OCI-LY1 (cell line): Measurements from ENCODE around the gene GABRD.

Experiments
- H2AFZ ChIP-seq: fragments of 200-600 bp; sonication (generic), shearing (Covaris generic); 2 replicates; pipeline ENCODE4 v1.6.0; 2014; ENCODE audit warnings: antibody characterized with exemption, mild to moderate bottlenecking, low read length
- H3F3A ChIP-seq: fragments of 200-600 bp; sonication (generic), shearing (Covaris generic); 2 replicates; pipeline ENCODE4 v1.6.0; 2014; ENCODE audit warnings: mild to moderate bottlenecking, antibody characterized with exemption, low read length, moderate library complexity; ENCODE audit not compliant: insufficient read depth
- H3K27ac ChIP-seq: fragments of 200-600 bp; sonication (generic); 2 replicates; pipeline ENCODE4 v1.5.1; 2014; ENCODE audit warnings: low read length, mixed run types, mild to moderate bottlenecking, low read depth; ENCODE audit not compliant: poor library complexity, severe bottlenecking
- H3K27me3 ChIP-seq: fragments of 200-600 bp; sonication (generic); 2 replicates; pipeline ENCODE4 v1.6.0; 2014; ENCODE audit warnings: antibody characterized with exemption, mild to moderate bottlenecking, low read length, moderate library complexity; ENCODE audit not compliant: insufficient read depth
- H3K36me3 ChIP-seq: fragments of 200-600 bp; sonication (generic); 2 replicates; pipeline ENCODE4 v1.6.1; 2014; ENCODE audit warnings: mild to moderate bottlenecking, antibody characterized with exemption, low read length, moderate library complexity, mixed read lengths; ENCODE audit not compliant: insufficient read depth
- H3K4me1 ChIP-seq: fragments of 200-600 bp; sonication (generic); 2 replicates; pipeline ENCODE4 v1.5.1; 2014; ENCODE audit warnings: mild to moderate bottlenecking, low read length, moderate library complexity; ENCODE audit not compliant: insufficient read depth, severe bottlenecking
- H3K4me2 ChIP-seq: fragments of 200-600 bp; sonication (generic), shearing (Covaris generic); 2 replicates; pipeline ENCODE4 v1.6.1; 2014; ENCODE audit warnings: low read length
- H3K4me3 ChIP-seq: fragments of 200-600 bp; sonication (generic); 2 replicates; pipeline ENCODE4 v1.5.1; 2014; ENCODE audit warnings: low read length, low read depth, mild to moderate bottlenecking, mixed read lengths; ENCODE audit not compliant: poor library complexity, severe bottlenecking
- H3K79me2 ChIP-seq: fragments of 200-600 bp; shearing (Covaris generic); 2 replicates; pipeline ENCODE4 v1.6.1; 2016; ENCODE audit warnings: mixed run types, low read length, mixed read lengths; ENCODE audit not compliant: insufficient read depth
- H3K9ac ChIP-seq: fragments of 200-600 bp; sonication (generic), shearing (Covaris generic); 2 replicates; pipeline ENCODE4 v1.6.1; 2014; ENCODE audit warnings: mild to moderate bottlenecking, low read length, mixed read lengths
- H3K9me2 ChIP-seq: fragments of 200-600 bp; sonication (generic), shearing (Covaris generic); 2 replicates; pipeline ENCODE4 v1.6.1; 2014; ENCODE audit warnings: low read depth, mild to moderate bottlenecking, low read length, mixed read lengths
- H3K9me3 ChIP-seq: fragments of 200-600 bp; shearing (Covaris generic); 2 replicates; pipeline ENCODE4 v1.6.1; 2014; ENCODE audit warnings: low read length, mixed read lengths
- H4K20me1 ChIP-seq: fragments of 200-600 bp; sonication (generic), shearing (Covaris generic); 2 replicates; pipeline ENCODE4 v1.6.0; 2016; ENCODE audit warnings: mild to moderate bottlenecking, low read length; ENCODE audit not compliant: insufficient read depth
- EZH2 ChIP-seq: fragments of 200-600 bp; sonication (generic), shearing (Covaris generic); IDR thresholded peaks from 2 replicates; pipeline ENCODE4 v1.8.0; 2017; ENCODE audit warnings: borderline replicate concordance, mixed run types, mild to moderate bottlenecking, antibody characterized with exemption, low read length, moderate library complexity, mixed read lengths
- TF ChIP-seq, protein P1 (sequence below): fragments of 200-600 bp; sonication (generic), shearing (Covaris generic); IDR thresholded peaks from 2 replicates; pipeline ENCODE4 v1.5.1; 2017; ENCODE audit warnings: mild to moderate bottlenecking, antibody characterized with exemption, low read length, moderate library complexity, mixed read lengths

GABRD gene

DNA sequence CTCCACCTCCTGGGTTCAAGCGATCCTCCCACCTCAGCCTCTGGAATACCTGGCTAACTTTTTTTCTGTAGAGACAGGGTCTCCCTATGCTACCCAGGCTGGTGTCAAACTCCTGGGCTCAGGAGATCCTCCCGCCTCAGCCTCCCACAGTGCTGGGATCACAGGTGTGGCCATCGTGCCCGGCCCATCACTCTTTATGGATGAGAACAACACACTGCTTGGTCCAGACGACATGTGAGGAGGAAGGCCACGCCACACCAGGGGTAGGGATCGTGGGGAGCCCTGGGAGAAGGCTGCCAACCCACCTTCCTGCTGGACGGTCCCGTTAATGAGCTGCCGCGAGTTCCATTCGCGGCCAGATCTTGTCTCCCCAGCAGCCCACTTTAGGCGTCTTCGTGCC is 5.0 kb upstream of the GABRD start:
- H3K27me3 ChIP-seq: no peaks in the 10 kb centered on the region; the same call in 1 of the 2 replicates
- H3K36me3 ChIP-seq: no peaks in the 10 kb centered on the region
- H2AFZ ChIP-seq: no peak overlapping the region
- no peak overlapping the region for H3K9ac ChIP-seq
- no peaks in the 10 kb centered on the region for H3K79me2 ChIP-seq
- H3K9me2 ChIP-seq: no peaks in the 10 kb centered on the region
- no peaks in the 10 kb centered on the region for H4K20me1 ChIP-seq
- no peak overlapping the region for H3K4me3 ChIP-seq
- no peak overlapping the region for H3K4me2 ChIP-seq
- H3K4me1 ChIP-seq: no peaks in the 10 kb centered on the region
- TF ChIP-seq, protein P1, sequence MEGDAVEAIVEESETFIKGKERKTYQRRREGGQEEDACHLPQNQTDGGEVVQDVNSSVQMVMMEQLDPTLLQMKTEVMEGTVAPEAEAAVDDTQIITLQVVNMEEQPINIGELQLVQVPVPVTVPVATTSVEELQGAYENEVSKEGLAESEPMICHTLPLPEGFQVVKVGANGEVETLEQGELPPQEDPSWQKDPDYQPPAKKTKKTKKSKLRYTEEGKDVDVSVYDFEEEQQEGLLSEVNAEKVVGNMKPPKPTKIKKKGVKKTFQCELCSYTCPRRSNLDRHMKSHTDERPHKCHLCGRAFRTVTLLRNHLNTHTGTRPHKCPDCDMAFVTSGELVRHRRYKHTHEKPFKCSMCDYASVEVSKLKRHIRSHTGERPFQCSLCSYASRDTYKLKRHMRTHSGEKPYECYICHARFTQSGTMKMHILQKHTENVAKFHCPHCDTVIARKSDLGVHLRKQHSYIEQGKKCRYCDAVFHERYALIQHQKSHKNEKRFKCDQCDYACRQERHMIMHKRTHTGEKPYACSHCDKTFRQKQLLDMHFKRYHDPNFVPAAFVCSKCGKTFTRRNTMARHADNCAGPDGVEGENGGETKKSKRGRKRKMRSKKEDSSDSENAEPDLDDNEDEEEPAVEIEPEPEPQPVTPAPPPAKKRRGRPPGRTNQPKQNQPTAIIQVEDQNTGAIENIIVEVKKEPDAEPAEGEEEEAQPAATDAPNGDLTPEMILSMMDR: no peak
- TF ChIP-seq EZH2: no peak
- no peaks in the 10 kb centered on the region for H3K9me3 ChIP-seq
- H3F3A ChIP-seq: no peaks in the 10 kb centered on the region
- H3K27ac ChIP-seq: no peak overlapping the region

DNA sequence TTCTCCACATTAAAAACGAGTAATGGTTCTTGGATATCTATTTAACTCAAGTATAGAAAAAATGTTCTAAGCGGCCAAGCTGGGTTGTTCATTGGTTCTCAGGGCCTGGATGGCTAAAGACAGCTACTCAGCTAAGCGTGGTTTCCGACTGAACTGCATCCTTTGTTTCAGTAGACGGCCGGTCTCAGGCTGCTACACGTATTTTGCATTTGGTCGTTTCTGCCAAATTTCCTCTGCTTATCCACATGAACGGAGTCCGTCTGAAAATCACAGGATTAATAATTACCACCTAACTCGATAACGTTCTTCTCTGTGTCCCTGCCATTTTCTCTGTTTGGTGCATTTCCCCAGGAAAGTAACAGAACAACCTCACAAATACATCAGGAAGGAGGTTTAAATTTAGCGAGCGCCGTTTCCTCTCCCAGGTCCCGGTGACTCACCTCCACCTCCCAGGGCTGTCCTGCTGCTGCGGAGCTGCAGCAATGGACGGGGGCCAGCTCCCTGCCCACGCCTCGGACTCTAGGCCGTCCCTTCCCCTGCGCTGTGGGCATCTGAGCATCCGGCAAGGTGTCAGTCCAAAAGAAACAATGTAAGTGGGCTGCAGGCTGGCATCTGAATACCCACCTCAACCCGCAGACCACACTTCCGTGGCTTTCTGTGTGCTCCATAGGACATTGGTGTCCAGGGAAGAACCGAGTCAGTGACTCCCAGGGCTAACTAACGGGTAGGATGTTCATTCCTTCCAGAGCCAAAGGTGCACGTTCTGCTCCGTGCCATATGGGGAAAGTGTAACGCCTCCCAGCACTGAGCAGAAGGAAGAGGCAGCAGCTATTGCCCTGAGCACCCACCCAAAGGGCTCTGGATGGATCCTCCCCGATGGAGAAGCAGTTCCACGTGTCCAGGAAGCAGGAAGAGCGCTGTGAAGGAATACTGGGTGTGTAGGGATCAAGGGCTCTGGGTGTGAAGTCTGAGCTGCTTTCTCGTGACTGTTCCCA is 4.1 kb upstream of the GABRD start:
- no peaks in the 10 kb centered on the region for H3F3A ChIP-seq
- no peaks in the 10 kb centered on the region for H3K4me1 ChIP-seq
- H3K27ac ChIP-seq: no peak overlapping the region
- no peaks in the 10 kb centered on the region for H3K9me3 ChIP-seq
- H2AFZ ChIP-seq: no peak overlapping the region
- H3K9ac ChIP-seq: no peak overlapping the region
- H4K20me1 ChIP-seq: no peaks in the 10 kb centered on the region
- TF ChIP-seq, protein P1: no peak
- TF ChIP-seq EZH2: no peak
- H3K4me2 ChIP-seq: no peak overlapping the region
- H3K4me3 ChIP-seq: no peak overlapping the region
- H3K27me3 ChIP-seq: no peaks in the 10 kb centered on the region; the same call in 1 of the 2 replicates
- H3K36me3 ChIP-seq: no peaks in the 10 kb centered on the region
- H3K9me2 ChIP-seq: no peaks in the 10 kb centered on the region
- no peaks in the 10 kb centered on the region for H3K79me2 ChIP-seq

DNA sequence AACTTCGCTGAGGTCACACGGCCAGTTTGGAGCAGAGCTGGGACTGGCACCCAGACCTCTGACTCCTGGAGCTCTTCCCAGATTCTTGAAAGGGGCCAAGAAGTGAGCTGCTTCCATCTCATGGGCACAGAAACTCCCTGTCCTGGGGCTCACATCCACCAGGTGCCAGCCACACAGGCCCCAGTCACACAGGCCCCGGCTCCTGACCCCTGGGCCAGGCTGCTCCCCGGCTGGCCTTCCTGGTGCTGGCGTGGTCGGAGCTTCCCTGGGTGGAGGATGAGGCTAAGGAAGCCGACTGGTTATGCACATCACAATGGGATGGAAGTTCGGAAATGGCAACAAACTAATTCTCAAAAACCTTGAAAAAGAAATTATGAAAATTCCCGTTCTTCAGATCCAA is 3.0 kb upstream of the GABRD start:
- Histone ChIP-seq H3K4me2 (no peak overlapping the region), H3F3A (no peaks in the 10 kb centered on the region), H3K27ac (no peak overlapping the region), H3K79me2 (no peaks in the 10 kb centered on the region), H3K9me2 (no peaks in the 10 kb centered on the region), H3K27me3 (no peaks in the 10 kb centered on the region; the same call in 1 of the 2 replicates), H2AFZ (no peak overlapping the region), H3K9me3 (no peaks in the 10 kb centered on the region), H3K9ac (no peak overlapping the region), H4K20me1 (no peaks in the 10 kb centered on the region), H3K36me3 (no peaks in the 10 kb centered on the region), H3K4me1 (no peaks in the 10 kb centered on the region), H3K4me3 (no peak overlapping the region)
- TF ChIP-seq, protein P1: no peak
- no peak for TF ChIP-seq EZH2
